NCI-H82 treated with DMSO at 0.1 percent for 48 hours (cell line): ENCODE measurements around the gene ABCB8.
A peak's percentile ranks its signal among the peaks of the same experiment; 100 is the strongest.
"Not testable (repeated sequence)": the region's sequence is repeated elsewhere in the genome, so short reads cannot be mapped to it uniquely, and the experiment has no call there.

Experiments used
- DNase-seq: peaks from one replicate; lab custom pipeline; 2025; ENCODE audit not compliant: unreplicated experiment; lab: John Stamatoyannopoulos, UW

ABCB8 gene

GRCh38 chr7:151013733-151014497 lies 14.3 kb upstream of the ABCB8 start:
- DNase-seq, result peak; percentile 30

- DNase-seq, result no peak
Observed at GRCh38 chr7:151014950-151015349, 13.3 kb upstream of the ABCB8 start.

GRCh38 chr7:151015967-151016366 lies 12.3 kb upstream of the ABCB8 start:
- no peak for DNase-seq

- DNase-seq, result no peak
Observed at GRCh38 chr7:151016505-151016904, 11.7 kb upstream of the ABCB8 start.

GRCh38 chr7:151016942-151017341 lies 11.3 kb upstream of the ABCB8 start:
- DNase-seq, result no peak

- no peak for DNase-seq
Observed at GRCh38 chr7:151017370-151017952, 10.8 kb upstream of the ABCB8 start.

GRCh38 chr7:151017953-151018420 lies 10.3 kb upstream of the ABCB8 start:
- peak; percentile 23 for DNase-seq

- DNase-seq, result no peak
Observed at GRCh38 chr7:151018421-151019129, 9.7 kb upstream of the ABCB8 start.

GRCh38 chr7:151019130-151019447 lies 9.2 kb upstream of the ABCB8 start:
- no peak for DNase-seq

GRCh38 chr7:151020231-151020630 lies 8.0 kb upstream of the ABCB8 start:
- no peak for DNase-seq

- DNase-seq, result no peak
Observed at GRCh38 chr7:151023232-151023631, 5.0 kb upstream of the ABCB8 start.

GRCh38 chr7:151024435-151025056 lies 3.7 kb upstream of the ABCB8 start, which contains the start of gene ATG9B:
Gene ATG9B, minus strand, starts transcription at chr7:151024494. Its CDS starts 71 bp downstream, at chr7:151024423.
- no peak for DNase-seq

- no peak for DNase-seq
Observed at GRCh38 chr7:151025924-151026671, 2.2 kb upstream of the ABCB8 start.

- DNase-seq, result peak; percentile 69
Observed at GRCh38 chr7:151026771-151027727, 1.2 kb upstream of the ABCB8 start.

- DNase-seq, result not testable (repeated sequence)
Observed at GRCh38 chr7:151027728-151028130, 521 bp upstream of the ABCB8 start.

- no peak for DNase-seq
Observed at GRCh38 chr7:151028948-151029501, 775 bp downstream of the ABCB8 start.

GRCh38 chr7:151031011-151031410 lies 2.8 kb downstream of the ABCB8 start:
- DNase-seq, result no peak

GRCh38 chr7:151032936-151033863 lies 5.0 kb downstream of the ABCB8 start:
- no peak for DNase-seq
